ENCODE measurements around the gene LILRB3.

DNA sequence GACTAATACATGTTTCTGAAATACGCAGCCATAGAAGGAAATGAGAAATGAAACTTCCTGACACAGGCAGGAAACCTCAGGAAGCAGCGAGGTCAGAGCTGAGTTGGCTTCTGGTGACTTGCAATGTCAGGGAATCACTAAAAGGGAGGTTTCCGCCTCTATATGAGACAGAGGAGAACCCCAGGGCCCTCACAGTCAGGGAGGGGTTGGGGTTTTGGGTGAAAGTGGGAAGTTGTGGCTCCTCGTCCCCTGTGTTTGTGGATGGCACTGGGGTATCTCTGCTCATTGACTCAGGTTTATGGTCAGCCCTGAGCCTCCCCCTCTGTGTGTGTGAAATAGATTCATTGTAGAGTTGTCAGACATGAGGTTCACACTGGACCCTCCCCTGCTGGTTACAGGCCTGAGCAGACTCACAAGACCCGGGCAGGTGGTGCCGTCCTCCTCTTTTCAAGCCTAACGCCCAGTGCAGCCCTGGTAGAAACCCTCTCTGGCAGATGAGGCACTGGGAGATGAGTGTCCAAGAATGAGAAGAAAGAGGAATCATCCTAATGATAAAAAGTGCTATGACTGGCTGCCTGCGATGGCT lies 25.3 kb upstream of the LILRB3 start:
- TF ChIP-seq, protein P1, sequence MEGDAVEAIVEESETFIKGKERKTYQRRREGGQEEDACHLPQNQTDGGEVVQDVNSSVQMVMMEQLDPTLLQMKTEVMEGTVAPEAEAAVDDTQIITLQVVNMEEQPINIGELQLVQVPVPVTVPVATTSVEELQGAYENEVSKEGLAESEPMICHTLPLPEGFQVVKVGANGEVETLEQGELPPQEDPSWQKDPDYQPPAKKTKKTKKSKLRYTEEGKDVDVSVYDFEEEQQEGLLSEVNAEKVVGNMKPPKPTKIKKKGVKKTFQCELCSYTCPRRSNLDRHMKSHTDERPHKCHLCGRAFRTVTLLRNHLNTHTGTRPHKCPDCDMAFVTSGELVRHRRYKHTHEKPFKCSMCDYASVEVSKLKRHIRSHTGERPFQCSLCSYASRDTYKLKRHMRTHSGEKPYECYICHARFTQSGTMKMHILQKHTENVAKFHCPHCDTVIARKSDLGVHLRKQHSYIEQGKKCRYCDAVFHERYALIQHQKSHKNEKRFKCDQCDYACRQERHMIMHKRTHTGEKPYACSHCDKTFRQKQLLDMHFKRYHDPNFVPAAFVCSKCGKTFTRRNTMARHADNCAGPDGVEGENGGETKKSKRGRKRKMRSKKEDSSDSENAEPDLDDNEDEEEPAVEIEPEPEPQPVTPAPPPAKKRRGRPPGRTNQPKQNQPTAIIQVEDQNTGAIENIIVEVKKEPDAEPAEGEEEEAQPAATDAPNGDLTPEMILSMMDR (IDR thresholded peaks at IDR 0.05) = no peak
- no peak for TF ChIP-seq POLR2A (IDR thresholded peaks at IDR 0.05)

Measured in uterus (tissue), 2 donors.